Measurements from ENCODE around the gene CD226.
"Not testable (repeated sequence)": the region's sequence is repeated elsewhere in the genome, so short reads cannot be mapped to it uniquely, and the experiment has no call there.

The CD226 gene

DNA sequence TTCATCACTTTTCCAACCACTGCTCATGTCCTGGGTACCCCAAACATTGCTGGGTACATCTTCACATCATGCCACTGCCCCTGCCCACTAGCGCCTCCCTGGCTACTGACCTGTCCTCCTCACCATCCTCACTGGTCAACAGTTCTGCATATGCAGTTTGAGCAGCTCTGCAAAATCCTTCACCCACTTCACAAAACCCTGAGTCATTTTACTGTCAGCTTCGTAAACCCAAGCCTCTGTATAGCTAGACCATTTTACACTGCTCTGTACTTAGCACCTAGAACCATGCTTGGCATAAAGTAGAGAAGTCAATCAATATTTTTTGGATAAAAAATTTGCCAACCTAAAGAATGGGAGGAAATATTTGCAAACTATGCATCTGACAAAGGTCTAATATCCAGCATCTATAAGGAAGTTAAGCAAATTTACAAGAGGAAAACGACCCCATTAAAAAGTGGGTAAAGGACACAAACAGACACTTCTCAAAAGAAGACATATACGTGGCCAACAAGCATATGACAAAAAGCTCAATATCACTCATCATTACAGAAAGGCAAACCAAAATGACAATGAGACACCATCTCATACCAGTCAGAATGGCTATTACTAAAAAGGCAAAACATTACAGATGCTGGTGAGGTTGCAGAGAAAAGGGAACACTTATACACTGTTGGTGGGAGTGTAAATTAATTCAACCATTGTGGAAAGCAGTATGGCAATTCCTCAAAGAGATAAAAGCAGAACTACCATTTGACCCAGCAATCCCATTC is 48.3 kb downstream of the CD226 start:
- DNase-seq: not testable (repeated sequence)

DNA sequence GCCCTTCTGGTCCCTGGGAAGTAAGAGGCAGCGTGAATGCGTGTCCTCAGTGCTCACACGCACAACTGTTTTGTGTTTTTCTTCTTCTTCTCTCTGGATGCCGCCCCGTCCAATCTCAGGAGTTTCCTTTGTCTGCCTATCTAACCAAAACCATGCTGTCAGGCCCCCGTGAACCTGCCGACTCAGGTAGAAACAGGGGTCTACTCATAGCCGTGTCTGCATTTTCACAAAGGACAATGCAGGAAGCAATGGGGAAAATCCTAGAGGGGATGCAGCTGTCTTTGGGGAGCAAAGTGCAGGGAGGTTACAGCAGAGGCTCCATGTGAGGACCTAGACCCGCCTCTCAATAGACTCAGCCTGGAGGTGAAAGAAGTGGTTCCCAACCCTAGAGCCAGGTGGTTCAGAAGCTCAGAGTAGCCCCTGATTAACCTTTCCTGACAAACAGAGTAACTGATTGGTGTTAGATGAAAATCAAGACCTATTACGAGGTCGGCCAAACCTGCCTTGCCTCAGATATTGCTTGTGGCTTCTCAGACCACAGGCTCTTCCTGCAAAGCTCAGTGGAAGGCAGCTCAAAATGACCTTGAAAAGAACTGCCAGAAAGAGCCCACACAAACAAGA is 49.3 kb downstream of the CD226 start:
- DNase-seq: no peak

GRCh38 chr18:69897397-69898108 is 50.1 kb downstream of the CD226 start:
- DNase-seq: no peak

- no peak for DNase-seq
These were observed 52.3 kb downstream of the CD226 start for GRCh38 chr18:69895066-69896047.

- DNase-seq: no peak
These were observed 53.2 kb downstream of the CD226 start for GRCh38 chr18:69894467-69894866.

DNA sequence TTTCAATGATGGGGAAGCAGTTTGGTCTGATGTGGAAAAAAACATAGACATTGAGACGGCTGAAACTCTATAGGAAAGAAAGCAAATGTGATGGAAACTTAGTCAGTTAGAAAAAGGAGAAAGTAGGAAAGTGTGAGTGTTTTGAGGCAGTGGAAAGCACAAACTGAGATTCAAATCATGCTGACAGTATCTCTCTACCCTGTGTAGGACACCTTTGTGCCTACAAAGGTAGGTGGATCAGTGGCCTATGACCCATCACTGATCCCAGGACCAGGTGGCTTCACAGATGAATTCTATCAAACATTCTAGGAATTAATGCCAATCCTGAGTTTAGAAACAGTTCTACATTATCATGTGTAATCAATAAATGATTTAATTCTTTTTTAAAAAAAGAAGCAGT is 57.1 kb downstream of the CD226 start:
- no peak for DNase-seq

- DNase-seq: no peak
These were observed 58.7 kb downstream of the CD226 start for GRCh38 chr18:69889009-69889408.

GRCh38 chr18:69887256-69887655 is 60.4 kb downstream of the CD226 start:
- DNase-seq: no peak

DNA sequence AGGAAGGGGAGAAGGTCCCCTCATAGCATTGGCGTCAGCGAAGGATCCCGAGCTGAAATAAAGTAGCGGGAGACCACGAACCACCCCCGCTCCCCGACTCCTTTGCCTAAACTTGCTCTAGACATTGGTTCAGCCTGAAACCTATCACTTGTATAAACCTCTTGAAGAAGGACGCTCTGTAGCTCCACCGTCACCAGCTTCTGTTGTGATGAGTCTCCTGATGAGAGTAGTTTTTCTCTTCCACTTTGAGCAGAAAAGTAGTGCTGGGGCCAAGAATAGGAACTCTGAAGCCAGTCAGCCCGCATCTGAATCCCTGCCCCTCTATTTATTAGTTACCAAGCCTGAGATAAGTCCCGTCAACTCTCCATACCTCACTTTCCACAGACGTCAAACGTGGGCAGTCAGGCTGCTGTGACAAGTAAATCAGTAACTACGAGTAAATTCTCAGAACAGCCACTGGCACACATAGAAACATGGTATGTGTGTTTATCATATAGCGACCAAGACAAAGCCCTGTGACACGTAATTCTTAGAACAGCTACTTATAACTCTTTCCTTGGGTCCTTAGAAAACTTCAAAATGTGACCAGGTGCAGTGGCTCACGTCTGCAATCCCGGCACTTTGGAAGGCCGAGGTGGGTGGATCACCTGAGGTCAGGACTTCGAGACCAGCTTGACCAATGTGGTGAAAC is 61.7 kb downstream of the CD226 start:
- no peak for DNase-seq

DNA sequence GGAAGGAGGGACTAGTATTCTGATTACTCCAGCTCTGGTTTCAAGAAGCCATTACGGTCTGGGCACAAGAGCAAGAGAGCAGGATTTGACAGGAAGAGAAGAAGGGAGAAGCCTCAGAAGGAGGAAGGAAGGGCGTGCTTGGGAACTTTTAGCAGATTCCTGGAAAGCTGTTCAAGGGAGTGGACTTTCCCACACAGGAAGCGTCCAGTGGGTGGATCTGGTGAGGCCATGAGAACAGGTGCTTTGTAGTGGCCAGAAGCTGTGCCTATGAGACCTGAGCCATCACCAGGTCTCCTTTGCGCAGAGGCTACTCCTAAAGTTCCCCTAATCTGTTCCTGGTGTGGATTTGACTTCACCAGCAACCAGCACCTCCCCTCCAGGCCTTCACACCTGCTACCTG is 62.3 kb downstream of the CD226 start:
- no peak for DNase-seq

DNA sequence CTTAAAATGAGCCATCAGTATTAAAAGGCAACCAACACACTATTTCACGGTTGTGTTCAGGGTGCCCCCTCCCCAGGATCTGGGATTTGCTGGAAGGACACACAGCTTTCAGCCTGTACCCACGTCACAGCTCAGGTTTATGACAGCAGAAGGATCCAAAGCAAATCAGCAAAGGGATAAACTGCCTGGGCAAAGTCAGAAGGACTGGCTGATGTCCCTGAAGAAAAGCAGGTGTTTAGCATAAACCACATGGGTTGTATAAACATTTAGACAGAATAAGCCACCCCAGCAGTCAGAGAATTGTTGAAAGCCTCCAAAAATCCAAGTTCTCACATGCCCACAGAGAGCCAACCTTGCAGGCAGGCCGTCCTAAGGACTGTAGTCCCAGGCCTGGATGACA is 63.9 kb downstream of the CD226 start:
- no peak for DNase-seq

GRCh38 chr18:69882965-69883668 is 64.6 kb downstream of the CD226 start:
- DNase-seq: no peak

GRCh38 chr18:69880083-69880482 is 67.6 kb downstream of the CD226 start:
- DNase-seq: no peak

DNA sequence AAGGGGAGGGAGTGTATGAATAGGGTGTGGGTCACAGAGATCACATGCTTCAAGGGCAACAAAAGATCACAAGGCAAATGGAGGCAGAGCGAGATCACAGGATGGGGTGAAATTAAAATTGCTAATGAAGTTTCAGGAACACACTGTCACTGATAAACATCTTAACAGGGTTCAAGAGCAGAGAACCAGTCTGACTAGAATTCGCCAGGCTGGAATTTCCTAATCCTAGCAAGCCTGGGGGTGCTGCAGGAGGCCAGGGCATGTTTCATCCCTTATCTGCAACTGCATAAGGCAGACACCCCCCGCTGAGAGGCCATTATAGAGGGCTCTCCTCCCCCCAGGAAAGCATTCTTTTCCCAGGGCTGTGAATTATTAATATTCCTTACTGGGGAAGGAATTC is 68.6 kb downstream of the CD226 start:
- DNase-seq: not testable (repeated sequence)

DNA sequence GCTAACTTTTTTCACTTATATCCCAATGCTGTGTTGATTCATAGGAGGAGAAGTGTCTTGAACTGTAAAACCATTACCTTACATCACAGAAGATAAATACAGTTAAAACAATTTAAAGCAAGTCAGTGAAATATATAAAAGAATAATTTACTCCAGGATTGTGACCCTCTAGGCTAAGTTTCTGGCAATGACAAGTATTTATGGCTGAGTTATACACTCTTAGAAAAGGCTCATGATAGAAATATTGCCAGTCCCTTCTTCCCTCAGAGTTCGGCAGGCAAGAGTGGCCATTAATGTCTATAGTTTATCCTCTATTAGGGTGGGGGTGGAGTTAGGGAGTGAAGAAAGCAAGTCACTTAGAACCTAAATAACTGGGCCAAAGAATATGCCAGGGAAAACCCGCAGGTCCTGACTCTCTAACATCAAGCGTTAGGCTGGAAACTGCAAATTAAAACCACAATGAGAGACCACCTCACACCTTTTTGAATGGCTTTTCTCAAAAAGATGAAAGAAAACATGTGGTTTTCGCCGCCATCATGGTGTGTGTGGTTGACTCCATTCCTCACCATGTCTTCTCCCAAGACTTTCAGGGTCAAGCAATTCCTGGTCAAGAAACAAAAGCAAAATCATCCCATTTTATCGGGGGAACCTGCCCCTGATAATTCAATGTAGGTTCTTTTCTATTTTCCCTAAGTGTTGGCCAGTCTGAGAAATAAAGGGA is 69.3 kb downstream of the CD226 start:
- DNase-seq: no peak

DNA sequence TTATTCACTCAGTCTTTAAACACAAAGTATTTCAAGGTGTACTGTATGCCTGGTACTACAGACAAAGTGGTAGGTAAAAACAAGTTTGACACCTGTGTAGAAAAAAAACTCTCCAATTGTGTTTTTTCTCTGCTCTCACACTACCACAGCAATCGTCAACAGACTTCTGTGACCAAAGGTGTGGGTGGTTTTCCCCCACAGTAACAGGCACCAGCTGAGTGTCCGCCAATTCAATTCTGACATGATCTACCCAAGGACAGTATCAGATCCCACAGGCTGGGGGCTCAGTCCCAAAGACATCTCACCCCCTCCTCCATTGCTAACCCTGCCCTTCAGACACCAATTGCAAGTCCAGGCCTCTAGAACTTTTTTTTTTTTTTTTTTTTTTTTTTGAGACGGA is 71.2 kb downstream of the CD226 start:
- DNase-seq: no peak

DNA sequence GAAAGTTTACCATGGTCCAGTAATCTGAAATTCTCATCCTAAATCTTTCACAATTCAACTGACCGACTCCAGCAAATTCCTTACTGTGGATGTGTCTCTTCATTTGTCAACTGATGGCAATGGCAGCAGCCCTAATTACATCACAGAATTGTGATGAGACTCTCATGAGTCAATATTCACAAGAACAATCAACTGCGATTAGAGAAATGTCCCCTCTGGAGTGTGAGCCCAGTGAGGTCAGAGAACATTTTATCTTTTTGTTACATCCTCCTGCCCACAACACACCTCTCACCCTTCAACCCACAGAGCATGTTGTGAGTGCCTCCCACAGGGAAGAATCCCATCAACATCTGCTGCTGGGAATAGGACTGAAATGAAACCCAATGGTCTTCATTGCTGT is 73.6 kb downstream of the CD226 start:
- DNase-seq: no peak

- no peak for DNase-seq
These were observed 75.0 kb downstream of the CD226 start for GRCh38 chr18:69872661-69873060.

GRCh38 chr18:69871363-69871762 is 76.3 kb downstream of the CD226 start:
- no peak for DNase-seq

DNA sequence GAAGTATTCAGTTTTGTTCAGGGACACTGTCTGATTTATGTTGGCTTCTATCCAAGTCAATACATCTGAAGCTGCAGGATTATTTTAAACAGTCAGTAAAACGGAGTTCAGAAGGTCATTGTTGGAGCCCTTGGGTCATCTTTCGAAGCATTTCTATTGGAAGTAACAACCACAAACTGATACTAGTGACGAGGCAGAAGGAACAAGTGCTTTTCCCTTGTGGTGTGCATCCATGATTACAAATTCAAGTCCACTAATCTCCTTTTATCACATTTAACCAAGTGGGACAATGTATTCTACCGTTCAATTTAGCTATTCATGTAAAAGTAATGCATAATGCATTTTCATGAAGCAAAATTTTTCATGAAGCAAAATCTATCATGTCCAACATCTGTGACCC is 76.9 kb downstream of the CD226 start:
- no peak for DNase-seq

GRCh38 chr18:69866212-69866611 is 81.5 kb downstream of the CD226 start:
- DNase-seq: no peak
